Transverse colon (tissue), 3 donors: ENCODE measurements around the gene RNF144A.

Experiments
- POLR2A ChIP-seq: fragments of 450-650 bp; IDR thresholded peaks from one replicate; pipeline ENCODE4 v1.6.1; 2016; ENCODE audit warnings: antibody characterized with exemption, mild to moderate bottlenecking, moderate library complexity
- TF ChIP-seq, protein P1 (sequence below), 5 experiments: fragments of 200-600 bp in 3 of 5; fragments of 450-650 bp in 2 of 5; sonication (generic) in 3 of 5; IDR thresholded peaks; 1 replicate in 2 of 5; 2 replicates in 3 of 5; pipeline ENCODE4 v1.5.1; 2016 to 2017; ENCODE audit warnings: antibody characterized with exemption in 5 of 5, inconsistent platforms in 3 of 5, mild to moderate bottlenecking in 2 of 5, moderate library complexity in 1 of 5

DNA sequence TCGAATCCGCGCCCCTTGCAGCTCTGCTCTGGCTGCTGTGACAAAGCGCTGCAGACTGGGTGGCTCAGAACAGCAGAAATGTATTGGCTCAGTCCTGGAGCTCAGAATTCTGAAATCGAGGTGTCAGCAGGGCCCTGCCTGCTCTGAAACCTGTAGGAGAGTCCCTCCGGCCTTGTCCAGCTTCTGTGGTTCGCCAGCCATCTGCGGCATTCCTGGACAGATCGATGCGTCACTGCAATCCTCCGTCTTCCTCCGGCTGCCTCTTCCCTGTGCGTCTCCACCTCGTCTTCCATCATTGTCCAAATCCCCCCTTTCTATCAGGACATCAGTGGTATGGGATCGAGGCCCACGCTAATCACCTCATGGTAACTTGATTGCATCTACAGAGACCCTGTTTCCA, 115.2 kb downstream of the RNF144A start:
- TF ChIP-seq POLR2A, result no peak
- TF ChIP-seq, protein P1, sequence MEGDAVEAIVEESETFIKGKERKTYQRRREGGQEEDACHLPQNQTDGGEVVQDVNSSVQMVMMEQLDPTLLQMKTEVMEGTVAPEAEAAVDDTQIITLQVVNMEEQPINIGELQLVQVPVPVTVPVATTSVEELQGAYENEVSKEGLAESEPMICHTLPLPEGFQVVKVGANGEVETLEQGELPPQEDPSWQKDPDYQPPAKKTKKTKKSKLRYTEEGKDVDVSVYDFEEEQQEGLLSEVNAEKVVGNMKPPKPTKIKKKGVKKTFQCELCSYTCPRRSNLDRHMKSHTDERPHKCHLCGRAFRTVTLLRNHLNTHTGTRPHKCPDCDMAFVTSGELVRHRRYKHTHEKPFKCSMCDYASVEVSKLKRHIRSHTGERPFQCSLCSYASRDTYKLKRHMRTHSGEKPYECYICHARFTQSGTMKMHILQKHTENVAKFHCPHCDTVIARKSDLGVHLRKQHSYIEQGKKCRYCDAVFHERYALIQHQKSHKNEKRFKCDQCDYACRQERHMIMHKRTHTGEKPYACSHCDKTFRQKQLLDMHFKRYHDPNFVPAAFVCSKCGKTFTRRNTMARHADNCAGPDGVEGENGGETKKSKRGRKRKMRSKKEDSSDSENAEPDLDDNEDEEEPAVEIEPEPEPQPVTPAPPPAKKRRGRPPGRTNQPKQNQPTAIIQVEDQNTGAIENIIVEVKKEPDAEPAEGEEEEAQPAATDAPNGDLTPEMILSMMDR (IDR thresholded peaks at IDR 0.05), result no peak
